Measurements from ENCODE around the gene CLSTN1.
"Not testable (repeated sequence)": the region's sequence is repeated elsewhere in the genome, so short reads cannot be mapped to it uniquely, and the experiment has no call there.

The CLSTN1 gene

DNA sequence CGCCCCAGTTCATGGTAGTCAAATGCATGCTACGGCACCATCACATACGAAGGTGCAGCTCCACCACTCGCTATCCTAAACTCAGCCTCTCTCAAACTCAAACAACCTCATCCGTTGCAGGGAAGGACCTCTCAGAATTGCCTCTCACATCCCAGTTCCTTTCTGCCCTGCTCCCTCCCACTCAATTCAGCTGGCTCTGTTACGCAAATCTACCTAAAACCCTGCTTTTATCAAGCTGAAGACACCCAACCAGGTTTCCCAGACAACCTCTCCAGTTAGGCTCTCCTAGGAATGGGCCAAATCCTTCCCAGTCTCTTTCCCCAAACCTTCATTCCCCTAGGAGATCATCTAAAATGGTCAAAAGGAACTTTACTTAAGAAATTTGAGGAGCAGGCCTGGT lies 62.9 kb downstream of the CLSTN1 start:
- DNase-seq = no peak

DNA sequence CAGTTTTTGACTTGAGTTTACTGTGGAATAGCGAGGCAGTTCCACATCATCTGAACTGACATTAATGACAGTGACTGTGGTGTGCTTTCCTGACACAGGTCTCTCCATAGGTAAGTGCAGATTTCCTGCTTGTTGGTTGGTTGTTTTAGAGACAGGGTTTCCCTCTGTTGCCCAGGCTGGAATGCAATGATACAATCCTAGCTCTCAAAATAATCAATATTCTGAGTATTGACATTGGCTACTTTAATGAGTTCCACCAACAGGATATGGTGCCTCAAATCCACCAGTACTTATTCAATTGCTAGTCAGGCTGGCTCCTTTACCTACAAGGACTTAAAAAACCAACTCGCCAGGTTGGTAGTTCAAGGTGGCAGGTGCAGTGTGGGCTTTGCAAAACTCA lies 63.8 kb downstream of the CLSTN1 start:
- no peak for DNase-seq

DNA sequence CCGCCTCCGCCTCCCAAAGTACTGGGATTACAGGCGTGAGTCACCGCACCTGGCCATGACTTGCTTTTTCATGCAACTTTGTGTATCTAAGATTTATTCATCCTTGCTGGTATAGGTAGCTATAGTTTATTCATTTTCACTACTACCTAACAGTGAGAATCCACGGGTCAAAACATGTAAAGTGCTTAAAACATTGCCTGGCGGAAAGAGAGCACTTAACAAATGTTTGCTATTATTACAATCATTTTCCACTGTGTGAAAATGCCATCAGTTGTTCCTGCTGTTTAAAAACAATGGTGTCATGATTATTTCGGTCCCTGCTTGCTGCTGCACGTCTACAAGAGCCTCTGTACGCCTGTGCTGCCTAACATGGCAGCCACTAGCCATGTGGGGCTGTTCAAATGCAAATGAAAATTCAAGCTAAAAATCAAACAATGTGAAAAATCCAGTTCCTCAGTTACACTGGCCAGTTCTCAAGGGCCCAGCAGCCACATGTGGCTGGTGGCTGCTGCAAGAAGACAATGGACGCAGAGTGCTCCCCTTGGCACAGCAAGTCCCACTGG lies 65.1 kb downstream of the CLSTN1 start:
- DNase-seq = no peak

DNA sequence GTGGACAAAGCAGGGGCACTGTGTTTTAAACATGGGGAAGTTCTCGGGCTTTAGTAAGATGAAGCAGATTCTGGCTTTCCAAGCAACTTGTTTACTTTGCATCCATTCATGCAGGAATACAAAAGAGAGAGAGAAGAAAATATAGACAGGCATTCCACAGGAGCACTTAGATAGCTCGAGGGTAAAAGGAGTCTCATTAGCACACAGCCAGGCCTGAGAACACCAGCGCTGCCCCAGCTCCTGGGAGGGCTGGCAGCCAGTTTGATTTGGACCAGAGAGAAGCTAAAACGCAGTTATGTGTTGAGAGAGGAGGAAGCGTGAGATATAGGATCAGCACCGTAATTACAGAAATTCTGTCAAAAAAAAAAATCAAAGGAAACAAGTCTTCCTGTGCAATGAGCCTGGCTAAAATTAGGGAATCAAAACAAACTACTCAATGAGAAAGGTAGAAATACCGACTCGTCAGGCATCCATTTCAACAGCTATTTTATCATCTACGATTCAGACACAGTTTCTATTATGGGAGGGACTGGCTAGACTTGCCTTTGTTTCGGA lies 68.2 kb downstream of the CLSTN1 start:
- no peak for DNase-seq

DNA sequence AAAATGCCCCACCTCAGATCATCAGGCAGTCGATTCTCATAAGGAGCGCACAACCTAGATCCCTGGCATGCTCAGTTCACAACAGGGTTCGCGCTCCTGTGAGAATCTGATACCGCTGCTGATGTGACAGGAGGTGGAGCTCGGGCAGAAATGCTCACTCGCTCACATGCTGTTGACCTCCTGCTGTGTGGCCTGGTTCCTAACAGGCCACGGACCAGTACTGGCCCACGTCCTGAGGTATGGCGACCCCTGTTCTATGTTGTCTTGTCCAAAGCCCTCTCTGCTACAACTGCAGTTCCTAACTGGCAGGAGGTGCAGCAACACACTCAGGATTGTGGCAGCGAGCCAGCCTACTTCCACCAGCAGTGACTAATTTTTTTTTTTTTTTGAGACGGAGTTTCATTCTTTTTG lies 70.6 kb downstream of the CLSTN1 start:
- DNase-seq = no peak

DNA sequence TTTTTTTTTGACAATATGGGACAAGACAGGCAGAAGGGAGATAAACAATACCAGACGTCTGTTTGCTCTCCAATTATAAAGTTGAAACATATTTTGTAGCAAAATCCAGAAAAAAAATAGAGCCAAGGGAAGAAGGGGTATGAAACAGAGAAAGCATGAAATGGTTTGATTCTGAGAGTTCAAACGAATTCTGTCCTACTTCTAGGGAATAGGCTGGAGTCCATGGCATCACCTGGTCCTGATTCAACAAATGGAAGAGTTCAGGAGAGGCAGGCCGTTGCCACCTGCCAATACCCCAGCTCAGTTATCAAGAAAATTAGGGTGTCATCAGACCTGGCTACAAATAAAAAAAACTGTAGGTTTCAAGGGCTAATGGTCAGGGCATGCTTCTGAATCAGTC lies 71.8 kb downstream of the CLSTN1 start:
- DNase-seq = no peak

- no peak for DNase-seq
These were observed 74.4 kb downstream of the CLSTN1 start for GRCh38 chr1:9749361-9749760.

- DNase-seq = not testable (repeated sequence)
These were observed 75.4 kb downstream of the CLSTN1 start for GRCh38 chr1:9748391-9748790.

DNA sequence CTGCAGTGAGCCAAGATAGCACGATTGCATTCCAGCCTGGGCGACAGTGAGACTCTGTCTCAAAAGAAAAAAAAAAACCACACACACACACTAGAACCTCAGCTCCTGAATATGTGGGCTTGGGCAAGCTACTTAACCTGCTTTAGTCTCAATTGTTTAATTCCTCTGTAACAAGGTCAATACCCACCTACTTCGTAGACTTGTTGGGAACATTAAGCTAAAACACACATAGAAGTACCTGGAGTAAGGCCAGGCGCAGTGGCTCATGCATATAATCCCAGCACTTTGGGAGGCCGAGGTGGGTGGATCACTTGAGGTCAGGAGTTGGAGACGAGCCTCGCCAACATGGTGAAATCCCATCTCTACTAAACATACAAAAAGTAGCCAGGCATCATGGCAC lies 77.1 kb downstream of the CLSTN1 start:
- no peak for DNase-seq

- no peak for DNase-seq
These were observed 77.6 kb downstream of the CLSTN1 start for GRCh38 chr1:9746211-9746610.

GRCh38 chr1:9744106-9744799 lies 79.5 kb downstream of the CLSTN1 start:
- no peak for DNase-seq

DNA sequence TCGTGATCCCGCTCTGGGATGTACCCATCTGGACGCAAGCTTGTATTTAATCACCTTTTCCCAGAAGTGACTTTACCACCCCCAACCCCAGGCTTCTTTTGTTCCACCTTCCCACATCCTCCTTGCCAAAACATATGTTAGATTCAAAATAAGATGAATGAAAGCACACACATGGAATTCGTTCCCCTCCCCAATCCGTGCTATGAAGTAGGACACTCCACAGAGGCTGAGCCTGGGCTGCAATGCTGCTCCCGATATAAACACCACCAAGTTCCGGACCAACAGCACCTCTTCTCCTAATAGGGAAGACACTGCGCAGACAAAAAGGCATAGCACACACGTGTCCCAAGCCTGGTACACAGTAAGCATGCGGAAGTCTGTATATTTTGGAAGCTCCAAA lies 86.1 kb downstream of the CLSTN1 start:
- DNase-seq = no peak

- DNase-seq = no peak
These were observed 86.7 kb downstream of the CLSTN1 start for GRCh38 chr1:9737057-9737456.

DNA sequence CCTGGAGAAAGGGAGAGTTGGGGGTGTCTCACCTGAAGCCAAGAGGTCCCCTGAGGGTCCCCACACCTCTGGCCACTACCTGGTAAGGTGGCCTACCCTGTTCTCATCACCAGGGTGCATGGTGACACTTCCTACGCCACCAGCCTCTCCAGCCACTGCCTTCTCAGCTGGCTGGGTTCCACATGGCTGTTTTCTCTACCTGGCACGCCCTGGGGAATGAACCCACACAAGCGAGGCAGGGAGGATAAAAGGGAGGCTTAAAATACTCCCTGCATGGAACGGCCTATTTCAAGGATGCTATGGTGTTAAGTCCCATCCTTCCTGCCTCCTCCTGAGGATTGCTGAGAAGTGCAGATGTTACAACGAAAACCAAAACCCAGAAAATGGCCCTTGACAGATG lies 87.5 kb downstream of the CLSTN1 start:
- no peak for DNase-seq

DNA sequence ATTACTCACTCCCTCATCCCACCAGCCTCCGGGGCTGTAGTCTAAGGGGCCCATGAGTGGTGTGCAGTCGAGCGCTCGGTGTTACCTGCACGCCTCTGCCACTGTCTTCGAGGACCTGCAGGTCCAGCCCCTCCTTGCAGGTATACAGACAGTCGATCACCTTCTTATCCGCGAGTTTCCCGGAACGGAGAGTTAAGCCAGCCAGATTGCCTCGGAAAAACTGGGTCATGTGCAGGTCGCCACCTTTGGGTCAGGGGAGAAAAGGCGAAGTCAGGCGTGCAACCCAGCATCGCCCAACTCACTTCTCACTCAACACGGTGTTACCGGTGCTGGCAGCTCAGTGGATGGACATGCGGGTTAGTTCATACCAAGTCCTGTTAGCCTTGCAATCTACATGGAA lies 88.0 kb downstream of the CLSTN1 start:
- no peak for DNase-seq

DNA sequence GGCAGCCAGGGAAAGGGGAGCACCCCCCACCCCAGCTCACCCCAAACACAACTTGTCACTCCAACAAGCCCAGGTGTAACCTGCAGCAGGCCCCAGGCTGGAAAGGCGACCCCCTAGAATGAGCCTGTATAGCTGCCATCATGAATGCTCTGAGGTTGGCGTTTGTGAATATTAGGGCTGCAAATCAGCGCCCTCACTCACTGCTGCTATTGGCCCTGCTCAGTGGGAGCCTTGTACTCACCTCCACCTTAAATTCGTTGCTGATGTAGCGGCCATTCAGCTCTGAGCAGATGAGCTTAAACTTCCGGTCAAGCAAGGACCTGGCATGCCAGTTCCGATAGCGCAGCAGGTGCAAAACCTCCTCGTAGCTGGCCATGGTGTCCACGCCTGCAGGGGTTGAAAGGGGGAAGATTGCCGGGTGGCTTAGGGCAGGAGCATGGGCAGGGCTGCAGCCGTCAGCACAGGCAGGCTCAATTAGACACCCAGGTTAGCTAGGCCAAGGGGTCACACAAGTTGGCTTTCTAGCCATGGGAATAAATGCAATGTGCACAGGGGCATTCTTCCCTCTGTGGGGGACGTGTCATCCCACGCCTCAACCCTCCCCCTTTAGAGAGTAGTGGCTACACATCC lies 90.5 kb downstream of the CLSTN1 start:
- DNase-seq = no peak

GRCh38 chr1:9732123-9732971 lies 91.4 kb downstream of the CLSTN1 start:
- no peak for DNase-seq

GRCh38 chr1:9731561-9731960 lies 92.2 kb downstream of the CLSTN1 start:
- no peak for DNase-seq

DNA sequence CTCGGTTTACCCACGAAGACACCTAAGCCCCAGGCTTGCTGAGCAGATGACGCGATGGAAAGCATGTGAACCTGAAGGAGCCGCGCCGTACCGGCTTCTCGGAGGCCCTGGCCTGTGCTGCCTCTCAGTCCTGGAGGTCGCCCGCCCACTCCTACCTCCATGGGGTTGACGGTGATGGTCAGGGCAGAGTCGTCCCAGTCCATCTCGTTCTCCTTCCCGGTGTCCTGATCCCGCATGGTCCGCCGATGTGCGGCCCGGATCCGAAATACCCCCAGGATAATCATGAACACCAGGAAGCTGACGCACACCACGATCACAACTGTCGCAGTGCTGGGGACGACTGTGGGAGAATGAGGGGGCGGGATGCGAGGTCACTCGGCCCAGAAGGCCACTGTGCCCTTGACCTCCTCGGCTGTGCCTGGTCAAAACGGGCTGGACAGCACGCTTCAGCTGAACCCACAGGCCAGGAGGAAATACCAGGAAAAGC lies 92.7 kb downstream of the CLSTN1 start:
- no peak for DNase-seq

GRCh38 chr1:9730096-9730901 lies 93.5 kb downstream of the CLSTN1 start:
- DNase-seq = no peak

DNA sequence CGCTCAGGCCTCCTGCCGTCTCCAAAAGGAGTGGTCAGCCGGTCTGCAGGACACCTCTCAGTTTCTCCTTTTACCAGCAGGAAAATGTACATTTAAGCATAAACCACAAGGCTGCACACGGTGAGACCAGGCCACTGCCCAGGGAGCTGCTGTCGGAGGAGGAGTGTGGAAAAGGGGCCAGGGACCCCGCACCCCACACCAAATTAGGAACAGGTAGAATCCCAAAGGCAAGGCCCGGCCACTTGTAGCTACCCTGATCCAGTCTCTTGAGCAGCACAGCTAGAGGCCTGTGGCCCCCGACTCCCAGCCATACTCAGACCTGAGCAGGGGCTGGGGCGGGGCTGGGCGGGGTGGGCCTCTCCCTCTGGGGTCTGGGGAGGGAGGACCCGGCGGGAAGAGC lies 94.2 kb downstream of the CLSTN1 start:
- DNase-seq = no peak

All from NCI-H187 treated with DMSO at 0.1 percent for 48 hours (cell line).